SK-N-SH treated with all-trans-retinoic acid at 6 μM for 48 hours (cell line): ENCODE results near the gene CPLX1.

Experiments used
- ATAC-seq: fragments of 200-7000 bp; cut with Tn5 transposase; 3 replicates; pipeline ENCODE4 v1.9.1; 2020; ENCODE audit warnings: mild to moderate bottlenecking, moderate library complexity
- ARNTL ChIP-seq: fragments of 450-650 bp; formaldehyde crosslinking; IDR thresholded peaks from 2 replicates; pipeline ENCODE4 v1.5.0; 2020; ENCODE audit warnings: low read depth, mild to moderate bottlenecking, moderate library complexity, borderline replicate concordance
- BACH2 ChIP-seq: fragments of 250-450 bp; sonication (Bioruptor Pico); IDR thresholded peaks from 2 replicates; pipeline ENCODE4 v1.9.0; 2021; ENCODE audit warnings: mild to moderate bottlenecking, borderline replicate concordance
- CSDC2 ChIP-seq: fragments of 250-450 bp; sonication (Bioruptor Pico); IDR thresholded peaks from 2 replicates; pipeline ENCODE4 v1.5.0; 2020; ENCODE audit warnings: mild to moderate bottlenecking, moderate library complexity
- ESRRG ChIP-seq: fragments of 250-450 bp; sonication (Bioruptor Pico); IDR thresholded peaks from 2 replicates; pipeline ENCODE4 v1.6.1; 2021; ENCODE audit warnings: mild to moderate bottlenecking
- GLIS3 ChIP-seq: fragments of 250-450 bp; sonication (Bioruptor Pico); IDR thresholded peaks from 2 replicates; pipeline ENCODE4 v1.5.0; 2020; ENCODE audit warnings: mild to moderate bottlenecking, moderate library complexity
- OSR1 ChIP-seq: fragments of 250-450 bp; sonication (Bioruptor Pico); IDR thresholded peaks from 2 replicates; pipeline ENCODE4 v1.8.0; 2022; ENCODE audit warnings: moderate library complexity, mild to moderate bottlenecking, inconsistent platforms
- PPARA ChIP-seq: fragments of 250-450 bp; sonication (Bioruptor Pico); IDR thresholded peaks from 2 replicates; pipeline ENCODE4 v1.5.0; 2020; ENCODE audit warnings: mild to moderate bottlenecking, borderline replicate concordance
- RARB ChIP-seq: fragments of 250-450 bp; sonication (Bioruptor Pico); IDR thresholded peaks from 2 replicates; pipeline ENCODE4 v1.8.0; 2021; ENCODE audit warnings: mild to moderate bottlenecking, moderate library complexity
- SNAI2 ChIP-seq: fragments of 250-450 bp; sonication (Bioruptor Pico); IDR thresholded peaks from 2 replicates; pipeline ENCODE4 v1.5.0; 2020; ENCODE audit warnings: mild to moderate bottlenecking, moderate library complexity
- TCF4 ChIP-seq: fragments of 250-450 bp; sonication (Bioruptor Pico); IDR thresholded peaks from 2 replicates; pipeline ENCODE4 v1.8.0; 2021; ENCODE audit warnings: mild to moderate bottlenecking, moderate library complexity, borderline replicate concordance
- ZC3H10 ChIP-seq: fragments of 250-450 bp; sonication (Bioruptor Pico); IDR thresholded peaks from 2 replicates; pipeline ENCODE4 v1.5.1; 2021; ENCODE audit warnings: mild to moderate bottlenecking, moderate library complexity
- ZFP3 ChIP-seq: fragments of 250-450 bp; sonication (Bioruptor Pico); IDR thresholded peaks from 2 replicates; pipeline ENCODE4 v1.5.0; 2020; ENCODE audit warnings: mild to moderate bottlenecking, moderate library complexity
- ZFP30 ChIP-seq: fragments of 450-650 bp; formaldehyde crosslinking; IDR thresholded peaks from 2 replicates; pipeline ENCODE4 v1.5.0; 2022; ENCODE audit warnings: mild to moderate bottlenecking, moderate library complexity
- ZNF565 ChIP-seq: fragments of 450-650 bp; formaldehyde crosslinking; conservative IDR thresholded peaks from 2 replicates; pipeline ENCODE4 v1.5.0; 2020; ENCODE audit warnings: low read depth, mild to moderate bottlenecking, moderate library complexity
- ZNF8 ChIP-seq: fragments of 450-650 bp; formaldehyde crosslinking; IDR thresholded peaks from 2 replicates; pipeline ENCODE4 v1.5.0; 2020; ENCODE audit warnings: mild to moderate bottlenecking, moderate library complexity
- TF ChIP-seq, protein P1 (sequence below): fragments of 250-450 bp; sonication (Bioruptor Pico); IDR thresholded peaks from 2 replicates; pipeline ENCODE4 v1.5.0; 2020; ENCODE audit warnings: mild to moderate bottlenecking, moderate library complexity
- TF ChIP-seq, protein P2 (sequence below): fragments of 250-450 bp; sonication (Bioruptor Pico); IDR thresholded peaks from 2 replicates; pipeline ENCODE4 v1.8.0; 2021; ENCODE audit warnings: low read depth, mild to moderate bottlenecking, moderate library complexity, borderline replicate concordance
- TF ChIP-seq, protein P3 (sequence below): fragments of 250-450 bp; sonication (Bioruptor Pico); IDR thresholded peaks from 2 replicates; pipeline ENCODE4 v1.5.1; 2020; ENCODE audit warnings: low read depth, mild to moderate bottlenecking, moderate library complexity
- TF ChIP-seq, protein P4 (sequence below): fragments of 250-450 bp; sonication (Bioruptor Pico); IDR thresholded peaks from 2 replicates; pipeline ENCODE4 v1.8.0; 2020; ENCODE audit warnings: mild to moderate bottlenecking, moderate library complexity, borderline replicate concordance
- TF ChIP-seq, protein P5 (sequence below): fragments of 250-450 bp; sonication (Bioruptor Pico); IDR thresholded peaks from 2 replicates; pipeline ENCODE4 v1.5.1; 2021; ENCODE audit warnings: mild to moderate bottlenecking, moderate library complexity

The CPLX1 gene

DNA sequence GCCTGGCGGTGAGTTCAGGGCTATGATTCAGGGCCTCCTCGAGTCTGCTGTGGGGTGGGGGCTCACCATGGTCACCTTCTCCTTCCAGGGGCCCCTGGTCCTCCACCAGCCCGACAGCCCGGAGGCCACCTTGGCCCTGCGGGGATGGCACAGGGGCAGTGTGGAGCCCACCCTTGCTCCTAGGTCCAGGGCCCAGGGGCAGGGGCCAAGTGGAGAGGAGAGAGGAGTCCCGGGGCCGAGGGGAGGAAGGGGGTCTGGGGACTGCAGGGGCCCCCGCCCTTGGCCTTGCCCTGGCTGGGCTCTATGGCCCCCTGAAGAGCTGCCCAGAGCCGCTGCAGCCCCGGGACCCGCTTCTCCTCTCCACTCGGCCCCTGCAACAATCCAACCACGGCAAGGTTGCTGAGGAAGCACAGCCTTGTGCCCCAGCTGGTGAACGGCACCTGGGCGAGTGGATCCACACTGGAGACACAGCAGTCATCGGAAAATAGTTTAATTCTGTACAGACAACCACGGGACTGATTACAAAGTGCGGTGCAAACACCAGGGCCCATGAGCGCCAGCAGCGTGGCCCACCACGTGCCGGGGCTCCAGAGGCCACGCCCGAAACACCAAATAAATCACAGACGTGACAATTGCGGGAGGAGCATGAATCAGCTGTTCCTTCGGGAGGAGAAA, 23.0 kb upstream of the CPLX1 start:
- ATAC-seq: no peak
- TF ChIP-seq CSDC2: no peak
- TF ChIP-seq ZFP30 (CRISPR knock-in tag): no peak
- no peak for TF ChIP-seq ESRRG
- no peak for TF ChIP-seq ARNTL (CRISPR knock-in tag)
- TF ChIP-seq OSR1 (CRISPR knock-in tag): no peak
- no peak for TF ChIP-seq ZNF8 (CRISPR knock-in tag)
- TF ChIP-seq SNAI2 (CRISPR knock-in tag): no peak
- no peak for TF ChIP-seq BACH2 (CRISPR knock-in tag)
- TF ChIP-seq ZNF565 (CRISPR knock-in tag): no peak
- TF ChIP-seq ZC3H10 (CRISPR knock-in tag): no peak
- no peak for TF ChIP-seq GLIS3 (CRISPR knock-in tag)
- TF ChIP-seq, protein P1, sequence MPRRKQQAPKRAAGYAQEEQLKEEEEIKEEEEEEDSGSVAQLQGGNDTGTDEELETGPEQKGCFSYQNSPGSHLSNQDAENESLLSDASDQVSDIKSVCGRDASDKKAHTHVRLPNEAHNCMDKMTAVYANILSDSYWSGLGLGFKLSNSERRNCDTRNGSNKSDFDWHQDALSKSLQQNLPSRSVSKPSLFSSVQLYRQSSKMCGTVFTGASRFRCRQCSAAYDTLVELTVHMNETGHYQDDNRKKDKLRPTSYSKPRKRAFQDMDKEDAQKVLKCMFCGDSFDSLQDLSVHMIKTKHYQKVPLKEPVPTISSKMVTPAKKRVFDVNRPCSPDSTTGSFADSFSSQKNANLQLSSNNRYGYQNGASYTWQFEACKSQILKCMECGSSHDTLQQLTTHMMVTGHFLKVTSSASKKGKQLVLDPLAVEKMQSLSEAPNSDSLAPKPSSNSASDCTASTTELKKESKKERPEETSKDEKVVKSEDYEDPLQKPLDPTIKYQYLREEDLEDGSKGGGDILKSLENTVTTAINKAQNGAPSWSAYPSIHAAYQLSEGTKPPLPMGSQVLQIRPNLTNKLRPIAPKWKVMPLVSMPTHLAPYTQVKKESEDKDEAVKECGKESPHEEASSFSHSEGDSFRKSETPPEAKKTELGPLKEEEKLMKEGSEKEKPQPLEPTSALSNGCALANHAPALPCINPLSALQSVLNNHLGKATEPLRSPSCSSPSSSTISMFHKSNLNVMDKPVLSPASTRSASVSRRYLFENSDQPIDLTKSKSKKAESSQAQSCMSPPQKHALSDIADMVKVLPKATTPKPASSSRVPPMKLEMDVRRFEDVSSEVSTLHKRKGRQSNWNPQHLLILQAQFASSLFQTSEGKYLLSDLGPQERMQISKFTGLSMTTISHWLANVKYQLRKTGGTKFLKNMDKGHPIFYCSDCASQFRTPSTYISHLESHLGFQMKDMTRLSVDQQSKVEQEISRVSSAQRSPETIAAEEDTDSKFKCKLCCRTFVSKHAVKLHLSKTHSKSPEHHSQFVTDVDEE (CRISPR knock-in tag): no peak
- TF ChIP-seq, protein P2, sequence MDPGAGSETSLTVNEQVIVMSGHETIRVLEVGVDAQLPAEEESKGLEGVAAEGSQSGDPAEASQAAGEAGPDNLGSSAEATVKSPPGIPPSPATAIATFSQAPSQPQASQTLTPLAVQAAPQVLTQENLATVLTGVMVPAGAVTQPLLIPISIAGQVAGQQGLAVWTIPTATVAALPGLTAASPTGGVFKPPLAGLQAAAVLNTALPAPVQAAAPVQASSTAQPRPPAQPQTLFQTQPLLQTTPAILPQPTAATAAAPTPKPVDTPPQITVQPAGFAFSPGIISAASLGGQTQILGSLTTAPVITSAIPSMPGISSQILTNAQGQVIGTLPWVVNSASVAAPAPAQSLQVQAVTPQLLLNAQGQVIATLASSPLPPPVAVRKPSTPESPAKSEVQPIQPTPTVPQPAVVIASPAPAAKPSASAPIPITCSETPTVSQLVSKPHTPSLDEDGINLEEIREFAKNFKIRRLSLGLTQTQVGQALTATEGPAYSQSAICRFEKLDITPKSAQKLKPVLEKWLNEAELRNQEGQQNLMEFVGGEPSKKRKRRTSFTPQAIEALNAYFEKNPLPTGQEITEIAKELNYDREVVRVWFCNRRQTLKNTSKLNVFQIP (CRISPR knock-in tag): no peak
- no peak for TF ChIP-seq PPARA (CRISPR knock-in tag)
- no peak for TF ChIP-seq RARB (CRISPR knock-in tag)
- TF ChIP-seq, protein P3, sequence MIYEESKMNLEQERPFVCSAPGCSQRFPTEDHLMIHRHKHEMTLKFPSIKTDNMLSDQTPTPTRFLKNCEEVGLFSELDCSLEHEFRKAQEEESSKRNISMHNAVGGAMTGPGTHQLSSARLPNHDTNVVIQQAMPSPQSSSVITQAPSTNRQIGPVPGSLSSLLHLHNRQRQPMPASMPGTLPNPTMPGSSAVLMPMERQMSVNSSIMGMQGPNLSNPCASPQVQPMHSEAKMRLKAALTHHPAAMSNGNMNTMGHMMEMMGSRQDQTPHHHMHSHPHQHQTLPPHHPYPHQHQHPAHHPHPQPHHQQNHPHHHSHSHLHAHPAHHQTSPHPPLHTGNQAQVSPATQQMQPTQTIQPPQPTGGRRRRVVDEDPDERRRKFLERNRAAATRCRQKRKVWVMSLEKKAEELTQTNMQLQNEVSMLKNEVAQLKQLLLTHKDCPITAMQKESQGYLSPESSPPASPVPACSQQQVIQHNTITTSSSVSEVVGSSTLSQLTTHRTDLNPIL: no peak
- TF ChIP-seq ZFP3 (CRISPR knock-in tag): no peak
- TF ChIP-seq, protein P4, sequence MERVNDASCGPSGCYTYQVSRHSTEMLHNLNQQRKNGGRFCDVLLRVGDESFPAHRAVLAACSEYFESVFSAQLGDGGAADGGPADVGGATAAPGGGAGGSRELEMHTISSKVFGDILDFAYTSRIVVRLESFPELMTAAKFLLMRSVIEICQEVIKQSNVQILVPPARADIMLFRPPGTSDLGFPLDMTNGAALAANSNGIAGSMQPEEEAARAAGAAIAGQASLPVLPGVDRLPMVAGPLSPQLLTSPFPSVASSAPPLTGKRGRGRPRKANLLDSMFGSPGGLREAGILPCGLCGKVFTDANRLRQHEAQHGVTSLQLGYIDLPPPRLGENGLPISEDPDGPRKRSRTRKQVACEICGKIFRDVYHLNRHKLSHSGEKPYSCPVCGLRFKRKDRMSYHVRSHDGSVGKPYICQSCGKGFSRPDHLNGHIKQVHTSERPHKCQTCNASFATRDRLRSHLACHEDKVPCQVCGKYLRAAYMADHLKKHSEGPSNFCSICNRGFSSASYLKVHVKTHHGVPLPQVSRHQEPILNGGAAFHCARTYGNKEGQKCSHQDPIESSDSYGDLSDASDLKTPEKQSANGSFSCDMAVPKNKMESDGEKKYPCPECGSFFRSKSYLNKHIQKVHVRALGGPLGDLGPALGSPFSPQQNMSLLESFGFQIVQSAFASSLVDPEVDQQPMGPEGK: no peak

DNA sequence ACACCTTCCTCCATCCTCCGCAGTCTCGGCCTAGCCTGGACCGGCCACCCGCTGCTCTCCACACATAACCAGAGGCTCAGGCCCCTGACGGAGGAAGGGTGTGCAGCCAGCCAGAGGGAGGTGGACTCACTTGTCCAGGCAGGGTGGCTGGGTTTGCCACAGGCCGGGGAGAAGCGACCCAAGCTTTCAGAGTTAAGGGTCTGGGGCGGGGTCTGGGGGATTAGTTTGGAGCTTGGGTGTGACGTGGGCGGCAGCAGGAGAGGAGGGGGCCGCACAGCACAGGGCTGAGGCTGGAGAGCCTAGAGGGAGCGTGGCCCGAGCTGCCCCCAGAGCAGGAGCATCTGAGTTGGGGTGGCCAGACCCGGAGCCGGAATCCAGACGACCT, 22.4 kb upstream of the CPLX1 start:
- TF ChIP-seq RARB (CRISPR knock-in tag) (no peak), ARNTL (CRISPR knock-in tag) (no peak), ZNF565 (CRISPR knock-in tag) (no peak), OSR1 (CRISPR knock-in tag) (no peak), TCF4 (CRISPR knock-in tag) (no peak), ZC3H10 (CRISPR knock-in tag) (no peak), ZFP30 (CRISPR knock-in tag) (no peak), SNAI2 (CRISPR knock-in tag) (no peak), GLIS3 (CRISPR knock-in tag) (no peak), PPARA (CRISPR knock-in tag) (no peak)
- TF ChIP-seq, protein P1 (CRISPR knock-in tag): no peak
- TF ChIP-seq, protein P5, sequence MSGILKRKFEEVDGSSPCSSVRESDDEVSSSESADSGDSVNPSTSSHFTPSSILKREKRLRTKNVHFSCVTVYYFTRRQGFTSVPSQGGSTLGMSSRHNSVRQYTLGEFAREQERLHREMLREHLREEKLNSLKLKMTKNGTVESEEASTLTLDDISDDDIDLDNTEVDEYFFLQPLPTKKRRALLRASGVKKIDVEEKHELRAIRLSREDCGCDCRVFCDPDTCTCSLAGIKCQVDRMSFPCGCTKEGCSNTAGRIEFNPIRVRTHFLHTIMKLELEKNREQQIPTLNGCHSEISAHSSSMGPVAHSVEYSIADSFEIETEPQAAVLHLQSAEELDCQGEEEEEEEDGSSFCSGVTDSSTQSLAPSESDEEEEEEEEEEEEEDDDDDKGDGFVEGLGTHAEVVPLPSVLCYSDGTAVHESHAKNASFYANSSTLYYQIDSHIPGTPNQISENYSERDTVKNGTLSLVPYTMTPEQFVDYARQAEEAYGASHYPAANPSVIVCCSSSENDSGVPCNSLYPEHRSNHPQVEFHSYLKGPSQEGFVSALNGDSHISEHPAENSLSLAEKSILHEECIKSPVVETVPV (CRISPR knock-in tag): no peak
- TF ChIP-seq, protein P2 (CRISPR knock-in tag): no peak
- ATAC-seq: no peak
